Body of pancreas (tissue), 4 donors: ENCODE results near the gene EAPP. TPM values are rescaled to one million over a fixed set of nuclear protein-coding genes. Genes with fewer than 3 reads are reported as not detected.
"Not testable (repeated sequence)": the region's sequence is repeated elsewhere in the genome, so short reads cannot be mapped to it uniquely, and the experiment has no call there.

ENCODE experiments used
- ATAC-seq: fragments of 150-250 bp; one replicate; pipeline ENCODE4 v1.9.1; 2016
- DNase-seq, 4 donors: peaks; one replicate each; pipeline ENCODE4 v3.0.0-alpha.2; 2019
- H3K27ac ChIP-seq, 4 donors: fragments of 200-600 bp; sonication (generic); 1 replicate in 3 of 4; 2 replicates in 1 of 4; pipeline versions ENCODE4 v1.5.1 to v1.6.1; 2016 to 2019; ENCODE audit warnings: mild to moderate bottlenecking in 1 of 4, mixed read lengths in 1 of 4, moderate library complexity in 1 of 4
- H3K27me3 ChIP-seq, 2 donors: fragments of 200-600 bp; sonication (generic); one replicate each; pipeline ENCODE4 v1.6.0; 2016; ENCODE audit warnings: mild to moderate bottlenecking in 1 of 2
- H3K36me3 ChIP-seq, 2 donors: fragments of 200-600 bp; sonication (generic); replicated peaks in 1 of 2; 2 replicates each; pipeline ENCODE4 v1.5.1; 2016; ENCODE audit warnings: low read depth in 2 of 2; ENCODE audit not compliant: insufficient read depth in 1 of 2
- H3K4me1 ChIP-seq: fragments of 200-600 bp; sonication (generic); one replicate; pipeline ENCODE4 v1.6.0; 2016
- H3K4me3 ChIP-seq, 2 donors: fragments of 200-600 bp; sonication (generic); 1 replicate in 1 of 2; 2 replicates in 1 of 2; pipeline ENCODE4 v1.5.1; 2016 to 2019
- H3K9me3 ChIP-seq, 3 donors: fragments of 200-600 bp; sonication (generic); 1 replicate in 2 of 3; 2 replicates in 1 of 3; pipeline ENCODE4 v1.5.1; 2016
- POLR2A ChIP-seq, 3 donors: fragments of 450-650 bp; IDR thresholded peaks; one replicate each; pipeline ENCODE4 v1.6.1; 2016; ENCODE audit warnings: antibody characterized with exemption in 3 of 3, mild to moderate bottlenecking in 2 of 3
- WGBS, 2 donors: methylation state at CpG; one replicate each; pipeline ENCODE4 v1.1.5; 2017; 5-methylcytosine and 5-hydroxymethylcytosine counted together
- intact Hi-C: fragments of 100-400 bp; cut with DNase I; formaldehyde crosslinking; loops from one replicate; pipeline ENCODE4 v1.15.1; 2023
- total RNA-seq, 2 donors: library from RNA; depleted of rRNA; stranded (reverse); fragments of >200 nt; gene quantifications; one replicate each; pipeline ENCODE4 v1.1.0, GENCODE V29; 2016
- TF ChIP-seq, protein P1 (sequence below), 7 experiments: fragments of 450-650 bp in 4 of 7; fragments of 200-600 bp in 3 of 7; sonication (generic) in 3 of 7; IDR thresholded peaks; one replicate each; pipeline ENCODE4 v1.5.1; 2016 to 2019; ENCODE audit warnings: antibody characterized with exemption in 7 of 7

Gene EAPP
- total RNA-seq, 2 donors from 2014 or later: 11.9 to 27.8 TPM

DNA sequence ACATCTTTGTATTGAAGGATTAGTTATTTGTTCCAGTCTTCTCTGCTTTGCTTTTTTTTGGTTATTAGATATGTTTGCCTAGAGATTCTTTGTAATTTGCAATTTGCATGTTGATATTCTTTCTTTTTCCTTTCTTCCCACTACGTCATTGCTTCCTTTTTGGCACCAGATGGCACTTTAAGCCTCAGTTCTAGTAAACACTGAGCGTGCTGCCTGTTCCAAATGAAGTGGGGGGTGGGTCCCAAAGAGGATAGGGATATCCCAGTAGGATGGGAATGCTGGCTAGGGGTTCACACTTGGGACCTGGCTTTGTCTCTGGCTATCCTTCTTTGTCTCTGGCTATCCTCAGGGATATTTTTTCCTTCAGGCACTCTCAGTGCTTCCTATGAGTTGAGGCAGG, 17.0 kb downstream of the EAPP start:
- no peaks in the 10 kb centered on the region for H3K4me1 ChIP-seq
- no peaks in the 10 kb centered on the region for H3K27me3 ChIP-seq
- H3K9me3 ChIP-seq: no peaks in the 10 kb centered on the region
- no peak overlapping the region for H3K4me3 ChIP-seq
- peaks cover 27 to 51% of the 10 kb centered on the region in 2 donors for H3K36me3 ChIP-seq
- intact Hi-C loops: no loop called here
- DNase-seq (no peak), ATAC-seq (no peak)
- no peak for TF ChIP-seq POLR2A (IDR thresholded peaks at IDR 0.05)
- TF ChIP-seq, protein P1, sequence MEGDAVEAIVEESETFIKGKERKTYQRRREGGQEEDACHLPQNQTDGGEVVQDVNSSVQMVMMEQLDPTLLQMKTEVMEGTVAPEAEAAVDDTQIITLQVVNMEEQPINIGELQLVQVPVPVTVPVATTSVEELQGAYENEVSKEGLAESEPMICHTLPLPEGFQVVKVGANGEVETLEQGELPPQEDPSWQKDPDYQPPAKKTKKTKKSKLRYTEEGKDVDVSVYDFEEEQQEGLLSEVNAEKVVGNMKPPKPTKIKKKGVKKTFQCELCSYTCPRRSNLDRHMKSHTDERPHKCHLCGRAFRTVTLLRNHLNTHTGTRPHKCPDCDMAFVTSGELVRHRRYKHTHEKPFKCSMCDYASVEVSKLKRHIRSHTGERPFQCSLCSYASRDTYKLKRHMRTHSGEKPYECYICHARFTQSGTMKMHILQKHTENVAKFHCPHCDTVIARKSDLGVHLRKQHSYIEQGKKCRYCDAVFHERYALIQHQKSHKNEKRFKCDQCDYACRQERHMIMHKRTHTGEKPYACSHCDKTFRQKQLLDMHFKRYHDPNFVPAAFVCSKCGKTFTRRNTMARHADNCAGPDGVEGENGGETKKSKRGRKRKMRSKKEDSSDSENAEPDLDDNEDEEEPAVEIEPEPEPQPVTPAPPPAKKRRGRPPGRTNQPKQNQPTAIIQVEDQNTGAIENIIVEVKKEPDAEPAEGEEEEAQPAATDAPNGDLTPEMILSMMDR (IDR thresholded peaks at IDR 0.05): no peak
- H3K27ac ChIP-seq: no peak overlapping the region
- 93% methylated on average over 2 of the region's 2 CpGs for WGBS, 2 donors

DNA sequence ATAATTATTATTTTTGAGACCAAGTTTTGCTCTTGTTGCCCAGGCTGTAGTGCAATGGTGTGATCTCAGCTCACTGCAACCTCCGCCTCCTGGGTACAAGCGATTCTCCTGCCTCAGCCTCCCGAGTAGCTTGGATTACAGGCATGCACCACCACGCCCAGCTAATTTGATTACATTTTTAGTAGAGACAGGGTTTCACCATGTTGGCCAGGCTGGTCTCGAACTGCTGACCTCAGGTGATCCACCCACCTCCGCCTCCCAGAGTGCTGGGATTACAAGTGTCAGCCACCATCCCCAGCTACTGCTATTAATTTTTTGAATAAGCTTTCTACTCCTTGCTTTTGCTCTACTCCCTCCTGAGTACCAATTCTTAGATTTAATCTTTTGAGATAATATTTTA, 18.4 kb downstream of the EAPP start:
- H3K27ac ChIP-seq, H3K4me1 ChIP-seq, intact Hi-C loops, H3K4me3 ChIP-seq, H3K27me3 ChIP-seq, DNase-seq, H3K9me3 ChIP-seq, ATAC-seq: not testable (repeated sequence)
- WGBS, 2 donors: 95 to 98% methylated on average over 6 of the region's 6 CpGs
- H3K36me3 ChIP-seq: peaks cover 20 to 41% of the 10 kb centered on the region in 2 donors

DNA sequence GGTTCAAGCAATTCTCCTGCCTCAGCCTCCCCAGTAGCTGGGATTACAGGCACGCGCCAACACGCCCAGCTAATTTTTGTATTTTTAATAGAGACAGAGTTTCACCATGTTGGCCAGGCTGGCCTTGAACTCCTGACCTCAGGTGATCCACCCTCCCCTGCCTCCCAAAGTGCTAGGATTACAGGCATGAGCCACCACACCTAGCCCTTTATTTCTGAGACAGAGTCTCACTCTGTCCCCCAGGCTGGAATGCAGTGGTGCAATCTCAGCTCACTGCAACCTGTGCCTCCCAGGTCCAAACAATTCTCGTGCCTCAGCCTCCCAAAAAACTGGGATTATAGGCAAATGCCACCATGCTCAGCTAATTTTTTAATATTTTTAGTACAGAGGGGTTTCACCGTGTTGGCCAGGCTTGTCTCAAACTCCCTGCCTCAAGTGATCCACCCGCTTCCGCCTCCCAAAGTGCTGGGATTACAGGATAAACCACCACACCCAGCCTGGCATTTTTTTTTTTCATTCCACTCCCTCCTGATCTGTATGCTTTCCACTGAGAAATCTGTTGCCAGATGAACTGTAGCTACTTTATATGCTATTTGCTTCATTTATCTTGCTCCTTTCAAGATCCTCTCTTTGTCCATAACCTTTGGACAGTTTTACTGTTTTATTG, 19.1 kb downstream of the EAPP start:
- H3K4me1 ChIP-seq, ATAC-seq, H3K27me3 ChIP-seq, H3K27ac ChIP-seq, H3K4me3 ChIP-seq, intact Hi-C loops, DNase-seq, H3K9me3 ChIP-seq: not testable (repeated sequence)
- H3K36me3 ChIP-seq: peaks cover 20 to 41% of the 10 kb centered on the region in 2 donors
- 93 to 98% methylated on average over 7 of the region's 7 CpGs for WGBS, 2 donors

DNA sequence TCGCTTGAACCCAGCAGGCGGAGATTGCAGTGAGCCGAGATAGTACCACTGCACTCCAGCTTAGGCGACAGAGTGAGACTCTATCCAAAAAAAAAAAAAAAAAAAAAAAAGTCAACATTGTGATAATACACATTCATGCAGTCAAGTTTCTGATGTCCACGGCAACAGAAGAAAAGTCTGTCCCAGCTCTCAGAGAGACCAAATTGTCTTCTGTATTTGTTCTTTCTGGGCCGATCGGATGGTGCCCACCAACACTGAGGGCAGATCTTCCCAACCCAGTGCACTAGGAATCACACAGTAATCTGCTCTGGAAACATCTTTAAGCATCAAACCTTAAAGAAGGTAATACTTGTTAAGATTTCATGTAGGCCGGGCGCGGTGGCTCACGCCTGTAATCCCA, 31.6 kb downstream of the EAPP start:
- no peaks in the 10 kb centered on the region for H3K27me3 ChIP-seq
- no peak overlapping the region for H3K27ac ChIP-seq
- TF ChIP-seq, protein P1 (IDR thresholded peaks at IDR 0.05): no peak
- TF ChIP-seq POLR2A (IDR thresholded peaks at IDR 0.05): no peak
- H3K9me3 ChIP-seq: no peaks in the 10 kb centered on the region
- no peaks in the 10 kb centered on the region for H3K4me1 ChIP-seq
- no peak for DNase-seq
- 94 to 95% methylated on average over 7 to 11 of the region's 11 CpGs for WGBS, 2 donors
- intact Hi-C loops: no loop called here
- H3K4me3 ChIP-seq: no peak overlapping the region
- no peak for ATAC-seq
- H3K36me3 ChIP-seq: no peaks in the 10 kb centered on the region

DNA sequence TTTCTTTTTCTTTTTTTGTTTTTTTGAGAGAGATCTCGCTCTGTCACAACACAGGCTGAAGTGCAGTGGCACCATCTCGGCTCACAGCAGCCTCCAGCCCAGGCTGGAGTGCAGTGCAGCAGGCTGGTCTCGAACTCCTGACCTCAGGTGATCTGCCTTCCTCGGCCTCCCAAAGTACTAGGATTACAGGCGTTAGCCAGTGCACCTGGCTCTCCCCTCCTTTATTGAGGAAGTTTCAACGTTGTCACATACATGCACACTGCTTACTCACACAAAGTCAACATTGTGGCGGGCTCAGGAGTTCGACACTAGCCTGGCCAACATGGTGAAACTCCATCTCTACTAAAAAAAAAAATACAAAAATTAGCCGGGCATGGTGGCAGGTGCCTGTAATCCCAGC, 32.0 kb downstream of the EAPP start:
- WGBS, 2 donors: 82 to 84% methylated on average over 9 of the region's 9 CpGs
- H3K36me3 ChIP-seq: no peaks in the 10 kb centered on the region
- H3K4me1 ChIP-seq: no peaks in the 10 kb centered on the region
- ATAC-seq: no peak
- intact Hi-C loops: no loop called here
- no peak overlapping the region for H3K4me3 ChIP-seq
- TF ChIP-seq, protein P1 (IDR thresholded peaks at IDR 0.05): no peak
- TF ChIP-seq POLR2A (IDR thresholded peaks at IDR 0.05): no peak
- DNase-seq: no peak
- no peak overlapping the region for H3K27ac ChIP-seq
- H3K27me3 ChIP-seq: no peaks in the 10 kb centered on the region
- no peaks in the 10 kb centered on the region for H3K9me3 ChIP-seq

DNA sequence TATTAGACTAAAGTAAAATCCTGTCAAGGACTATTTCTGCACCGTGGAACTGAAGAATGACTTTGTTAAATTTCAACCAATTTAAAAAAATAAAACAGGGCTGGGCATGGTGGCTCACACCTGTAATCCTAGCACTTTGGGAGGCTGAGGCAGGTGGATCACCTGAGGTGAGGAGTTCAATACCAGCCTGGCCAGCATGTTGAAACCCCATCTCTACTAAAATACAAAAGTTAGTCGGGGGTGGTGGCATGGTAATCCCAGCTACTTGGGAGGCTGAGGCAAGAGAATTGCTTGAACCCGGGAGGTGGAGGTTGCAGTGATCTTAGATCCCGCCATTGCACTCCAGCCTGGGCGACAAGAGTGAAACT, 34.4 kb downstream of the EAPP start:
- H3K27ac ChIP-seq, H3K27me3 ChIP-seq, DNase-seq, H3K4me1 ChIP-seq, H3K9me3 ChIP-seq, H3K36me3 ChIP-seq, H3K4me3 ChIP-seq, ATAC-seq, intact Hi-C loops: not testable (repeated sequence)
- 83 to 89% methylated on average over 5 of the region's 5 CpGs for WGBS, 2 donors

DNA sequence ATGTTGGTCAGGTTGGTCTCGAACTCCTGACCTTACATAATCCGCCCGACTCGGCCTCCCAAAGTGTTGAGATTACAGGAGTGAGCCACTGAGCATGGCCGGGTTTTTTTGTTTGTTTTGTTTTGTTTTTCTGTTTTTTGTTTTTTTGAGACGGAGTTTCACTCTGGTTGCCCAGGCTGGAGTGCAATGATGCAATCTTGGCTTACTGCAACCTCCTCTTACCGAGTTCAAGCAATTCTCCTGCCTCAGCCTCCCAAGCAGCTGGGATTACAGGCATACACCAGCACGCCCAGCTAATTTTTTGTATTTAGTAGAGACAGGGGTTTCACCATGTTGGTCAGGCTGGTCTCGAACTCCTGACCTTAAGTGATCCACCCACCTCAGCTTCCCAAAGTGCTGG, 35.5 kb downstream of the EAPP start:
- H3K27ac ChIP-seq, H3K4me1 ChIP-seq, intact Hi-C loops, H3K36me3 ChIP-seq, H3K4me3 ChIP-seq, DNase-seq, H3K9me3 ChIP-seq, H3K27me3 ChIP-seq, ATAC-seq: not testable (repeated sequence)
- WGBS, 2 donors: 78 to 93% methylated on average over 9 of the region's 9 CpGs
